ENCODE measurements around the gene C19orf38.
"Not testable (repeated sequence)": the region's sequence is repeated elsewhere in the genome, so short reads cannot be mapped to it uniquely, and the experiment has no call there.

GRCh38 chr19:10837649-10838048 is 10.6 kb upstream of the C19orf38 start:
- TF ChIP-seq CTCF (IDR thresholded peaks at IDR 0.05); POLR2A (IDR thresholded peaks at IDR 0.05; ENCODE audit: low read depth): not testable (repeated sequence)

Measured in esophagus muscularis mucosa (tissue), 3 donors.